Keratinocyte (primary cell): ENCODE data around the gene GJD4.

ENCODE experiments used
- CTCF ChIP-seq, 3 experiments: IDR thresholded peaks in 1 of 3; conservative IDR thresholded peaks in 1 of 3; optimal IDR thresholded peaks in 1 of 3; 2 replicates in 2 of 3; 3 replicates in 1 of 3; pipeline versions ENCODE3 to v1.5.1; 2011; ENCODE audit warnings: low read length in 3 of 3, mild to moderate bottlenecking in 3 of 3, moderate library complexity in 2 of 3, control low read depth in 1 of 3, inconsistent platforms in 1 of 3; ENCODE audit not compliant: insufficient read depth in 2 of 3; ENCODE audit errors: extremely low read depth in 1 of 3
- EZH2 ChIP-seq: IDR thresholded peaks from one replicate; pipeline ENCODE4 v1.6.1; 2012; ENCODE audit warnings: inconsistent platforms, mild to moderate bottlenecking, low read length, moderate library complexity

GRCh38 chr10:35635576-35635975 lies 30.4 kb downstream of the GJD4 start:
- TF ChIP-seq CTCF (optimal IDR thresholded peaks at IDR 0.05 in 1 of 3, IDR thresholded peaks at IDR 0.05 in 1 of 3, conservative IDR thresholded peaks at IDR 0.05 in 1 of 3; ENCODE audit: extremely low read depth in 1 of 3, insufficient read depth in 2 of 3, low read length in 3 of 3) (peak; percentile 78 to 84 (median 80)), EZH2 (no peak)
